Uterus (tissue), 2 donors: ENCODE data around the gene XXYLT1.

Source experiments
- CTCF ChIP-seq, 4 experiments: fragments of 200-600 bp in 2 of 4; fragments of 450-650 bp in 2 of 4; sonication (generic) in 2 of 4; IDR thresholded peaks; one replicate each; pipeline ENCODE4 v1.5.1; 2016 to 2019; ENCODE audit warnings: antibody characterized with exemption in 4 of 4, mild to moderate bottlenecking in 2 of 4, moderate library complexity in 1 of 4
- POLR2A ChIP-seq, 2 donors: fragments of 450-650 bp; IDR thresholded peaks; one replicate each; pipeline ENCODE4 v1.6.1; 2016; ENCODE audit warnings: antibody characterized with exemption in 2 of 2, mild to moderate bottlenecking in 1 of 2, moderate library complexity in 1 of 2

- no peak for TF ChIP-seq CTCF (IDR thresholded peaks at IDR 0.05)
- no peak for TF ChIP-seq POLR2A (IDR thresholded peaks at IDR 0.05)
These were observed 82.5 kb downstream of the XXYLT1 start for GRCh38 chr3:195188426-195188927.
